PC-3 (cell line): Measurements from ENCODE around the gene TOX4. TPM values are rescaled to one million over a fixed set of nuclear protein-coding genes. Genes with fewer than 3 reads are reported as not detected.

Experiments used
- ATAC-seq: fragments of 200-7000 bp; cut with Tn5 transposase; 2 replicates; pipeline ENCODE4 v1.9.1; 2020; ENCODE audit warnings: mild to moderate bottlenecking, moderate library complexity
- Bru-seq: library from RNA; stranded (reverse); fragments of 400-500 nt; gene quantifications from one replicate; lab custom pipeline; 2021; lab: Mats Ljungman, UMichigan
- BruChase-seq, 2 experiments: library from RNA; stranded (reverse); fragments of 400-500 nt; gene quantifications; one replicate each; lab custom pipeline; 2021; lab: Mats Ljungman, UMichigan
- BruUV-seq: library from RNA; stranded (reverse); fragments of 400-500 nt; replicated peaks from 2 replicates; lab custom pipeline; 2021; lab: Mats Ljungman, UMichigan
- CTCF ChIA-PET: fragments of 300-600 bp; sonication (Branson Sonifier 250); formaldehyde crosslinking; loops from one replicate; lab custom pipeline; 2022; ENCODE audit warnings: antibody characterized with exemption; lab: Charles Lee
- POLR2A ChIA-PET: fragments of 300-600 bp; sonication (Branson Sonifier 250); formaldehyde crosslinking; loops from one replicate; lab custom pipeline; 2022; ENCODE audit warnings: antibody characterized with exemption; ENCODE audit not compliant: unreplicated experiment; lab: Charles Lee
- DNase-seq: peaks from one replicate; pipeline ENCODE4 v3.0.0-alpha.2; 2015
- H2AFZ ChIP-seq: fragments of 300-600 bp; sonication (generic); 2 replicates; pipeline ENCODE4 v1.6.0; 2016; ENCODE audit warnings: antibody characterized with exemption, low read length
- H3F3A ChIP-seq: fragments of 300-600 bp; sonication (generic); one replicate; pipeline ENCODE4 v1.6.0; 2017; ENCODE audit warnings: antibody characterized with exemption, low read length, control low read depth, mild to moderate bottlenecking; ENCODE audit not compliant: unreplicated experiment
- H3K27ac ChIP-seq: fragments of 300-600 bp; sonication (generic); 2 replicates; pipeline ENCODE4 v1.5.1; 2016; ENCODE audit warnings: mild to moderate bottlenecking, low read length
- H3K27me3 ChIP-seq: fragments of 300-600 bp; sonication (generic); 2 replicates; pipeline ENCODE4 v1.6.1; 2016; ENCODE audit warnings: low read length, mixed read lengths
- H3K36me3 ChIP-seq: fragments of 300-600 bp; sonication (generic); 2 replicates; pipeline ENCODE4 v1.6.1; 2016; ENCODE audit warnings: low read depth, mixed run types, low read length, mixed read lengths
- H3K4me1 ChIP-seq: fragments of 300-600 bp; sonication (generic); 2 replicates; pipeline ENCODE4 v1.5.1; 2016; ENCODE audit warnings: low read length; ENCODE audit not compliant: insufficient read depth
- H3K4me2 ChIP-seq: fragments of 300-600 bp; sonication (generic); 2 replicates; pipeline ENCODE4 v1.6.0; 2016; ENCODE audit warnings: low read length
- H3K4me3 ChIP-seq: fragments of 300-600 bp; sonication (generic); 2 replicates; pipeline ENCODE4 v1.5.1; 2016; ENCODE audit warnings: mild to moderate bottlenecking, low read length, mixed read lengths
- H3K79me2 ChIP-seq: fragments of 300-600 bp; sonication (generic); 2 replicates; pipeline ENCODE4 v1.6.1; 2017; ENCODE audit warnings: low read length, mixed read lengths
- H3K9ac ChIP-seq: fragments of 300-600 bp; sonication (generic); 2 replicates; pipeline ENCODE4 v1.6.0; 2016; ENCODE audit warnings: mild to moderate bottlenecking, low read length
- H3K9me2 ChIP-seq: fragments of 300-600 bp; sonication (generic); replicated peaks from 2 replicates; pipeline ENCODE4 v1.6.1; 2016; ENCODE audit warnings: mixed run types, low read length, mixed read lengths
- H3K9me3 ChIP-seq: fragments of 300-600 bp; sonication (generic); 2 replicates; pipeline ENCODE4 v1.6.1; 2016; ENCODE audit warnings: low read length, mixed read lengths
- H4K20me1 ChIP-seq: fragments of 300-600 bp; sonication (generic); 2 replicates; pipeline ENCODE4 v1.6.1; 2016; ENCODE audit warnings: low read length, mixed read lengths
- CTCF ChIP-seq: fragments of 300-600 bp; sonication (generic); conservative IDR thresholded peaks from 2 replicates; pipeline ENCODE4 v1.5.1; 2017; ENCODE audit warnings: antibody characterized with exemption, low read depth, mild to moderate bottlenecking, low read length
- EZH2 ChIP-seq: fragments of 300-600 bp; sonication (generic); IDR thresholded peaks from one replicate; pipeline ENCODE4 v1.6.1; 2017; ENCODE audit warnings: antibody characterized with exemption, mild to moderate bottlenecking, low read length; ENCODE audit not compliant: unreplicated experiment
- EZH2phosphoT487 ChIP-seq: fragments of 300-600 bp; sonication (generic); IDR thresholded peaks from 2 replicates; pipeline ENCODE4 v1.6.1; 2018; ENCODE audit warnings: mild to moderate bottlenecking, antibody characterized with exemption, low read length, borderline replicate concordance
- intact Hi-C: fragments of 100-400 bp; cut with micrococcal nuclease; formaldehyde crosslinking; loops from 2 replicates; pipeline ENCODE4 v1.9.0; 2023
- long read RNA-seq: library from polyadenylated mRNA; unstranded; transcript quantifications from one replicate; pipeline ENCODE4 v2.0.0, GENCODE V29; 2021; ENCODE audit not compliant: unreplicated experiment
- total RNA-seq: library from RNA; depleted of rRNA; stranded (reverse); fragments of >200 nt; gene quantifications from 2 replicates; pipeline ENCODE4 v1.2.3, GENCODE V29; 2014; rRNA removed

Gene TOX4
- 26.7 and 38.5 TPM in 2 replicates for total RNA-seq
- percentile 83 among the genes with signal in this experiment for Bru-seq, nascent RNA
- percentile 93 among the genes with signal in this experiment for BruChase-seq, experiment 1, labeled RNA remaining after a 6-hour chase
- percentile 89 among the genes with signal in this experiment for BruChase-seq, experiment 2, labeled RNA remaining after a 2-hour chase
- long read RNA-seq, full-length matches to known transcripts = 25 of 109 reads
- long read RNA-seq, partial matches to known transcripts = 62 of 109 reads
- long read RNA-seq, other reads (novel, unspliced or antisense) = 22 of 109 reads

GRCh38 chr14:21476925-21477681 is at the start of gene TOX4, which contains the start of gene RAB2B:
TSS of gene TOX4 (plus strand) at chr14:21477195. CDS start at chr14:21477279, 84 bp downstream.
TSS of gene RAB2B (minus strand) at chr14:21476959. CDS start at chr14:21476872, 87 bp downstream.
- H3K4me2 ChIP-seq = peak within 1 kb of the TSS; percentile 90
- H3K27me3 ChIP-seq = no peaks in the 10 kb centered on the region
- peaks cover 5% of the 10 kb centered on the region; the same call in 1 of the 2 replicates for H3K36me3 ChIP-seq
- H3K4me1 ChIP-seq = peaks cover 13% of the 10 kb centered on the region
- no peaks in the 10 kb centered on the region for H3K9me2 ChIP-seq
- H3K9me3 ChIP-seq = no peaks in the 10 kb centered on the region
- no peaks in the 10 kb centered on the region for H3F3A ChIP-seq
- peak within 1 kb of the TSS; percentile 75 for H3K9ac ChIP-seq
- no peak for TF ChIP-seq EZH2phosphoT487
- peak; percentile 94 for TF ChIP-seq CTCF
- no peak for TF ChIP-seq EZH2
- POLR2A ChIA-PET = interaction anchor here (0.6 kb wide), 2 partner anchors 58 to 216 kb away, joined by 4 to 6 read pairs; no protein-coding TSS in a partner anchor
- H3K79me2 ChIP-seq = peaks cover 51% of the 10 kb centered on the region
- peak within 1 kb of the TSS; percentile 100 for H3K4me3 ChIP-seq
- peak within 1 kb of the TSS; percentile 85 for H2AFZ ChIP-seq
- H3K27ac ChIP-seq = peak within 1 kb of the TSS; percentile 61
- DNase-seq (peak; percentile 98), ATAC-seq (peak; percentile 93)
- CTCF ChIA-PET = interaction anchor here (0.6 to 1.0 kb wide), 3 partner anchors 21 to 40 kb away, joined by 4 to 8 read pairs (median 4); partner anchors contain the start of gene CHD8
- BruUV-seq = no TSS peak
- H4K20me1 ChIP-seq = no peaks in the 10 kb centered on the region
- intact Hi-C loops = loop anchor here (1.0 to 2.0 kb wide), 5 partner anchors 21 to 92 kb away; partner anchors contain the start of genes CHD8, METTL3 and SUPT16H

- no peak for TF ChIP-seq EZH2phosphoT487
- TF ChIP-seq EZH2 = no peak
- TF ChIP-seq CTCF = no peak
- ChIA-PET POLR2A (no interaction called here), CTCF (no interaction called here)
- Histone ChIP-seq H3K9me3 (no peaks in the 10 kb centered on the region), H3K27ac (no peak overlapping the region), H3K79me2 (peaks cover 42% of the 10 kb centered on the region), H3K27me3 (no peaks in the 10 kb centered on the region), H2AFZ (no peak overlapping the region), H3K9me2 (no peaks in the 10 kb centered on the region), H3K9ac (no peak overlapping the region), H3K4me1 (no peaks in the 10 kb centered on the region), H3K36me3 (peaks cover 66% of the 10 kb centered on the region), H3F3A (no peaks in the 10 kb centered on the region), H4K20me1 (no peaks in the 10 kb centered on the region), H3K4me2 (no peak overlapping the region), H3K4me3 (no peak overlapping the region)
- ATAC-seq = no peak
- no TSS peak for BruUV-seq
- peak; percentile 6 for DNase-seq
- intact Hi-C loops = no loop called here
Measured at GRCh38 chr14:21428930-21429329, 48.1 kb upstream of the TOX4 start.
